NCI-H82 treated with DMSO at 0.1 percent for 48 hours (cell line): ENCODE measurements around the gene KRTAP1-4.
"Not testable (repeated sequence)": the region's sequence is repeated elsewhere in the genome, so short reads cannot be mapped to it uniquely, and the experiment has no call there.

ENCODE experiments used
- DNase-seq: peaks from one replicate; lab custom pipeline; 2025; ENCODE audit not compliant: unreplicated experiment; lab: John Stamatoyannopoulos, UW

The KRTAP1-4 gene, protein sequence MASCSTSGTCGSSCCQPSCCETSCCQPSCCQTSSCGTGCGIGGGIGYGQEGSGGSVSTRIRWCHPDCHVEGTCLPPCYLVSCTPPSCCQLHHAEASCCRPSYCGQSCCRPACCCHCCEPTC

GRCh38 chr17:41029633-41030245 is at the start of gene KRTAP1-4:
Gene KRTAP1-4, minus strand, starts transcription at chr17:41030195. Its CDS starts 117 bp downstream, at chr17:41030078.
- no peak for DNase-seq

DNA sequence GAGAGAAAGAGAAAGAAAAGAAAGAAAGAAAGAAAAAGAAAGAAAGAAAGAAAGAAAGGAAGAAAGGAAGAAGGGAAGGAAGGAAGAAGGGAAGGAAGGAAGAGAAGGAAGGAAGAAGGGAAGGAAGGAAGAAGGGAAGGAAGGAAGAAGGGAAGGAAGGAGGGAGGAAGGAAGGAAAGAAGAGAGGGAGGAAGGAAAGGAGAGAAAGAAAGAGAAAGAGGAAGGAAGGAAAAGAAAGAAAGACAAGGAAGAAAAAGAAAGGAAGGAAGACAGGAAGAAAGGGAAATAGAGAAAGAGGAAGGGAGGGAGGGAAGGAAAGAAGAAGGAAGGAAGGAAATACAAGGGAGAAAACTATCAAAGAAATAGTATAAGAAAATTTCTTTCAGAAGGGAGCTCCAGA is 46.8 kb upstream of the KRTAP1-4 start:
- DNase-seq, result no peak

- no peak for DNase-seq
Observed at GRCh38 chr17:41073676-41074075, 43.7 kb upstream of the KRTAP1-4 start.

GRCh38 chr17:41071606-41072360 is 41.8 kb upstream of the KRTAP1-4 start:
- DNase-seq, result no peak

DNA sequence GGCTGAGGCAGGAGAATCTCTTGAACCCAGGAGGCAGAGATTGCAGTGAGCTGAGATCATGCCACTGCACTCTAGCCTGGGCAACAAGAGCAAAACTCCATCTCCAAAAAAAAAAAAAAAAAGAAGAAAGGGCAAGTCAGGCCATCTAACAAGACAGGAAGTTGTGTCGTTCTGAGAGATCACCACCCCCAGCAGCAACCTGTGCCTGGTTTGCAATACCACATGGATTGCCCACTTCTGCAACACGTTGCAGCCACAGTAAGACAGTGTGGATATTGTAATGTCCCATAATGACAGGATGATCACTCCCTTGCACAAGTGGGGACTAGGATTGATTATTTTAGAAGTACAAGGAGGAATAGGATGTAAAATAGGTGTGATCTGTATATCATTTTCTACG is 39.0 kb upstream of the KRTAP1-4 start:
- no peak for DNase-seq

- DNase-seq, result no peak
Observed at GRCh38 chr17:41067281-41067680, 37.3 kb upstream of the KRTAP1-4 start.

- DNase-seq, result no peak
Observed at GRCh38 chr17:41065829-41066624, 36.0 kb upstream of the KRTAP1-4 start, which contains the start of gene KRTAP2-4. Gene KRTAP2-4, minus strand, starts transcription at chr17:41065879. Its CDS starts 34 bp downstream, at chr17:41065845.

GRCh38 chr17:41065016-41065689 is 35.2 kb upstream of the KRTAP1-4 start:
- not testable (repeated sequence) for DNase-seq

DNA sequence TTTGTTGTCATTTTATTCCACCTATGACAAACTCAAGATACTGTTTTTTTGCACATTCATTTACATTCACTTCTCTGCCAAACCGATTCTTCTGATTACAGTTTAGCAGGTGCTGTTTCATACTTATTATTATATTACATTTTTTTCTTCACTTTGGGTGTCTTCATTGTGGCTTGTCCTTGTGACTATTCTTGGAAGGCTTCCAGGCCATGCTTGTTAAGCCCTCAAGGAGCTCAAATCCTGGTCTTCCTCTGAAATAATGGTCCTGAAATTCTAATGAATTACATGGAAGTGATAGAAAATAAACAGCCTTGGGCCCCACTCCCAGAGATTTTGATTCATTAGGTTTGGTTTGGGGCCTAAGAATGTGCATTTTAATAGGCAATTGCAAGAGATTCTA is 34.3 kb upstream of the KRTAP1-4 start:
- no peak for DNase-seq

- no peak for DNase-seq
Observed at GRCh38 chr17:41063449-41063848, 33.5 kb upstream of the KRTAP1-4 start.

GRCh38 chr17:41061964-41062363 is 32.0 kb upstream of the KRTAP1-4 start:
- no peak for DNase-seq

DNA sequence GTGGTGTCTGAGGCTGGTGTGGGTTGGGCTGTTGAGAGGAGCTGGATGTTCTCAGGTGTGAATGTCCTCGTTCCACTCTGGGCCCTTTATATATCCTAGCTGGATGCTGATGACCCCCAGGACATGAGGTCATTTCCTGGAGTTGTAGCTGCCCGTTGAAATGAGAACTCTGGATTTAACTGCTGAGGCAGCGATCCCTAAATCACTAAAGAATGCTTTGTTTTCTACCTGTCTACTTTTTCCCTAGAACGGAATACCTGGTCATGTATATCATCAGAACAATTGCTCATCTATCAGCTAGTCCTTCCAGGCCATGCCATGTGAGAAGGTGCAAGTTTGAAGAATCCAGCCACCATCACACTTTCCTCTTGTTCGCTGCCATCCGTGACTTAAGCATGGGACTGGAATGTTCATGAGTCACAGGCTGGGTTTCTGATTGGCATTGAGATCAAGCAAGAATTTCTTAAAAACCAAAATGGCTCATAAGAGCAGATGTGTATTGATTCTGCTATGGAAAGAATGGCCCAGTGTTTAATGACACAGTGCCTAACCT is 30.1 kb upstream of the KRTAP1-4 start, which contains the start of gene KRTAP2-3:
TSS of gene KRTAP2-3 (minus strand) at position 63 of the 553 bp plus-strand sequence. CDS start 64 bp downstream, outside the sequence.
- DNase-seq, result no peak

GRCh38 chr17:41059276-41060051 is 29.5 kb upstream of the KRTAP1-4 start:
- DNase-seq, result not testable (repeated sequence)

DNA sequence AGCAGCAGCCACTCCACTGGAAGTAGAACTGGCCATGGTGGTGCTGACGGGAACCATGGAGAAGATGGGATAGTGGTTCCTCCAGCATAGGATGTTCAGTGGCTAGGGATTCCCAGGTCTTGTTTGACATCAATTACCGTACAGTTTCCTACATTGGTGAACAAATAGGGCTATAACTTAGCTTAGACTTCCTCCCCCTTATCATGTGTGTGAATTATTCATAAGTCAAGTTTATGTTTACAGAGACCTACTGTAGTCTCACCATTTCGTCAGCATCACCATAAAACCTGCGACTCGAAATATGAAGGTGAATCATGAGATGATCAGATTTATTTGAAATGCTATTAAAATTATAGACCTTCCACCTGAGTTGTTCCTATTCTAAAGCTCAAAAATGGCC is 28.7 kb upstream of the KRTAP1-4 start:
- no peak for DNase-seq

DNA sequence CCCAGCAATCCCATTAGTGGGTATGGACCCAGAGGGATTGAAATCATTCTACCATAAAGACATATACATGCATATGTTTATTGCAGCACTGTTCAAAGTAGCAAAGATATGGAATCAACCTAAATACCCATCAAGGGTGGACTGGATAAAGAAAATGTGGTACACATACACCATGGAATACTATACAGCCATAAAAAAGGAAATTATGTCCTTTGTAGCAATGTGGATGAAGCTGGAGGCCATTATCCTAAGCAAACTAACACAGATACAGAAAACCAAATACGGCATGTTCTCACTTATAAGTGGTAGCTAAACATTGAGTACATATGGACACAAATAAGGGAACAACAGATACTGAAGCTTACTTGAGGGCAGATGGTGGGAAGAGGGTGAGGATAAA is 27.6 kb upstream of the KRTAP1-4 start:
- DNase-seq, result no peak

DNA sequence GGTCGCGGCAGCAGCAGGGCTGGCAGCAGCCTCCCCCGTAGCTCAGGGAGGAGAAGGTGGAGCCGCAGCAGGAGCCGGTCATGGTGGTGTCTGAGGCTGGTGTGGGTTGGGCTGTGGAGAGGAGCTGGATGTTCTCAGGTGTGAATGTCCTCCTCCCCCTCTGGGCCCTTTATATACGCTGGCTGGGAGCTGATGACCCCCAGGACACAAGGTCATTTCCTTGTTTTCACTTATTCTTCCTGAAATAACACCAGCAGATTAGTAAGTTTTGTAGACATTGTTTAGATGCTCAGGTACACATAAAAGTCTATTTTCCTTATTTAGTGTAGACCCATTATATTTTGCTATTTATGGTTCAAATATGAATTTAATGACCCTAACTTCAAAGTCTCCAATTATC is 25.1 kb upstream of the KRTAP1-4 start, which contains the start of gene KRTAP2-2:
TSS of gene KRTAP2-2 (minus strand) at position 101 of the 400 bp plus-strand sequence. CDS start at position 82, 19 bp downstream.
- not testable (repeated sequence) for DNase-seq

- not testable (repeated sequence) for DNase-seq
Observed at GRCh38 chr17:41054556-41054955, 24.6 kb upstream of the KRTAP1-4 start.

DNA sequence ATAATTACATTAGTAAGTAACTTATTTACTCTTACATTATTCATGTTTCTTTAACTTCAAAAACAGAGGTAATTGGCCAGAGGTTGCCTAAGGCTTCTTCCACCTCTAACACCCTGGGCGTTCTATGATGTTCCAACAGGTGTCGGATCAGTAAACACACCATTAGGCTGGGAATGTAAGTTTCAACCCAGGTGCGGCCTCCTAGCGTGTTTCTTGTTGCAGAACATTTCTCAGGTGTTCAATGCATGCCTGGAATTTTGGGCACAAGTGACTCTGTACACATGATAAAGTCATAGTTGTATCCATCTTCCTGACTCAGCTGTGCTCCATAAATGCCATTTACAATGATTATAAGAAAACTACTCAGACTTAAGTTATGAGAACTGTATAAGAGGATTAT is 24.0 kb upstream of the KRTAP1-4 start:
- no peak for DNase-seq

GRCh38 chr17:41052566-41052965 is 22.6 kb upstream of the KRTAP1-4 start:
- DNase-seq, result no peak
